ENCODE results near the gene C7orf33.
"Not testable (repeated sequence)": the region's sequence is repeated elsewhere in the genome, so short reads cannot be mapped to it uniquely, and the experiment has no call there.

The C7orf33 gene

DNA sequence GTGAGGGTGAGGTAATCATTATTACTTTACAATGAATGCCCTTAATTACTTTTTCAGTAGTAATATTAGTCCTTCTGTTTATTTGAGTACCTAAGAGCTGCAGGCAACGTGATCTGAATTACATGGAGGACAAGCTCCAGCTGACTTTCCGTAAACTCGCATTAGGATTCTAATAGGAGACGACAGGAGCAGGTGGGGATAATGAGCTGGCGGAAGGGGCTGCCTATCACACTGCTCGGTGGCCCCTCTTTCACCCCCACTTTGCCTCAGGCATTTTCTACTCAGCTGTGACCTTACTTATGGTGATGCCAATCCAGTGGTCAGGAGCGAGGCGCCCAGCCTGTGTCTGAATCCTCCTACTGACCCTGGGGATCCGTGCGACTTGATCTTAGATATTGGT is at the start of gene C7orf33:
C7orf33 (plus strand) TSS at position 296 of the 400 bp plus-strand sequence. CDS start 160 bp downstream, outside the sequence.
- H3K36me3 ChIP-seq (replicated peaks) = no peaks in the 10 kb centered on the region
- H3K27me3 ChIP-seq (ENCODE audit: low read depth) = 0 out of 2 replicates have a peak, but pooled peaks cover 5% of the 10 kb centered on the region
- DNase-seq (ENCODE audit: low spot score in 2 of 2) = no peak
- H3K9me3 ChIP-seq = no peaks in the 10 kb centered on the region
- H3K4me1 ChIP-seq = no peaks in the 10 kb centered on the region
- no peak within 1 kb of the TSS for H3K4me3 ChIP-seq
- in situ Hi-C loops (cut with MboI; ENCODE audit: low sequenced_read_pairs) = no loop called here

- Histone ChIP-seq H3K9me3 (no peaks in the 10 kb centered on the region), H3K36me3 (replicated peaks) (no peaks in the 10 kb centered on the region), H3K4me1 (no peaks in the 10 kb centered on the region), H3K27me3 (ENCODE audit: low read depth) (no peaks in the 10 kb centered on the region), H3K4me3 (no peak overlapping the region)
- in situ Hi-C loops (cut with MboI; ENCODE audit: low sequenced_read_pairs) = no loop called here
- DNase-seq (ENCODE audit: low spot score in 2 of 2) = no peak
These were observed 48.6 kb upstream of the C7orf33 start for GRCh38 chr7:148541891-148542504.

DNA sequence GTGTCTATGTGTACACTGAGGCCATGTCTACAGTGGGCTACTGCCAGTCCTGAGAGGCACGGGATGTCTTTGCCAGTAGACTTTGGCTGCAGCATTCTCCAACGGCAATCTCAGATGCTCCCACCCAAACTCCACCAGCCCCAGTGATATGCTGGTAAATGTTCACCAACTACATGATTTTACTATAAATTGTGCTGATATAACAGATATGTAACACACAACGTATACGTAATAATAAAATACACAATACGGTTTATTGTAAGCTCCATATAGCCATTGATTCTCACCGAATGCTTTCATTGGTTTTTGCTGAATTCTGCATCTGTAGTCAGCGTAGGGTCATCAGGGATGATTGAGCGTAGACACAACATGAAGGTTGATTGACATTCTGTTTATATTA is 47.3 kb upstream of the C7orf33 start:
- Histone ChIP-seq H3K4me1 (no peaks in the 10 kb centered on the region), H3K27me3 (ENCODE audit: low read depth) (no peaks in the 10 kb centered on the region), H3K9me3 (no peaks in the 10 kb centered on the region), H3K36me3 (replicated peaks) (no peaks in the 10 kb centered on the region), H3K4me3 (no peak overlapping the region)
- in situ Hi-C loops (cut with MboI; ENCODE audit: low sequenced_read_pairs) = no loop called here
- DNase-seq (ENCODE audit: low spot score in 2 of 2) = no peak

DNA sequence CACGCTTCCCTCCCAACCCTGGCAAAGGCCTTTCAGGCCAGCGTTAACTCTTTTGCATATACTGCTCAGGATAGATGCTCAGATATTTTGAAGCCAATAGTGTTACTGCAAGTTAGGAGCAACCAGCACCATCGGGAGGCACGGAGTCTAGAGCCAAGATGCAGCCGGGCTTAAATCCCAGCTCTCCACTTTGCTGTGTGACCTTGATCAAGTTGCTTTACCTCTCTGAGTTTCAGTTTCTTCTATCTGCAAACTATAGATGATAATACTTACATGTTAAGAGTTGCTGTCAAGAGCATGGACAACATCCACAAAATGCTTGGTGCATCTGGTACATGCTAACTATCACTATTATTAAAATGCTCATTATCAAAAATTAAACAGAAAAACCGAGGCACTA is 45.4 kb upstream of the C7orf33 start:
- in situ Hi-C loops (cut with MboI; ENCODE audit: low sequenced_read_pairs) = no loop called here
- Histone ChIP-seq H3K4me1 (no peaks in the 10 kb centered on the region), H3K4me3 (no peak overlapping the region), H3K36me3 (replicated peaks) (no peaks in the 10 kb centered on the region), H3K27me3 (ENCODE audit: low read depth) (no peaks in the 10 kb centered on the region), H3K9me3 (no peaks in the 10 kb centered on the region)
- DNase-seq (ENCODE audit: low spot score in 2 of 2) = no peak

DNA sequence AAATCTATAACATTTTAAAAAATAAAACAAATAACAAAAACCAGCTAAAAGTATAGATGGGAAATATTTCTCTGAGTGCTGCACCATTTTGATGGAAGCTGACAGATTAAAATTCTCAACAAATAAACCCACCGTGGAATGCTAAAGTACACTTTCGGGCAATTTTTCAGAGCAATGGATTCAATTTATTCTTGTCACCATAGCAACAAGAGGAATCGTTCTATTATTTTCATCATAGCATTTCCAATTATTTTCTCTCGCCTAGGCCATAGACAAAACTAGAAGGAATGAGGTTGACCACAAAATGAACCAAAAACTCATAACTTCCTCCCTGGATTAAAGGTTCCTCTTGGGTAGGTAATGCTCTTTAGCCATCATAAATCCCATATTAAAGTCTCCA is 44.6 kb upstream of the C7orf33 start:
- Histone ChIP-seq H3K36me3 (replicated peaks) (no peaks in the 10 kb centered on the region), H3K9me3 (no peaks in the 10 kb centered on the region), H3K4me1 (no peaks in the 10 kb centered on the region), H3K27me3 (ENCODE audit: low read depth) (no peaks in the 10 kb centered on the region), H3K4me3 (no peak overlapping the region)
- in situ Hi-C loops (cut with MboI; ENCODE audit: low sequenced_read_pairs) = no loop called here
- no peak for DNase-seq (ENCODE audit: low spot score in 2 of 2)

GRCh38 chr7:148546857-148547256 is 43.7 kb upstream of the C7orf33 start:
- no peaks in the 10 kb centered on the region for H3K4me1 ChIP-seq
- H3K4me3 ChIP-seq = no peak overlapping the region
- no peaks in the 10 kb centered on the region for H3K27me3 ChIP-seq (ENCODE audit: low read depth)
- in situ Hi-C loops (cut with MboI; ENCODE audit: low sequenced_read_pairs) = no loop called here
- no peaks in the 10 kb centered on the region for H3K36me3 ChIP-seq (replicated peaks)
- DNase-seq (ENCODE audit: low spot score in 2 of 2) = no peak
- H3K9me3 ChIP-seq = no peaks in the 10 kb centered on the region

GRCh38 chr7:148547951-148548350 is 42.6 kb upstream of the C7orf33 start:
- Histone ChIP-seq H3K27me3 (ENCODE audit: low read depth) (peaks cover 3% of the 10 kb centered on the region; the same call in 1 of the 2 replicates), H3K4me1 (no peaks in the 10 kb centered on the region), H3K9me3 (no peaks in the 10 kb centered on the region), H3K4me3 (no peak overlapping the region), H3K36me3 (replicated peaks) (no peaks in the 10 kb centered on the region)
- in situ Hi-C loops (cut with MboI; ENCODE audit: low sequenced_read_pairs) = no loop called here
- DNase-seq (ENCODE audit: low spot score in 2 of 2) = no peak

DNA sequence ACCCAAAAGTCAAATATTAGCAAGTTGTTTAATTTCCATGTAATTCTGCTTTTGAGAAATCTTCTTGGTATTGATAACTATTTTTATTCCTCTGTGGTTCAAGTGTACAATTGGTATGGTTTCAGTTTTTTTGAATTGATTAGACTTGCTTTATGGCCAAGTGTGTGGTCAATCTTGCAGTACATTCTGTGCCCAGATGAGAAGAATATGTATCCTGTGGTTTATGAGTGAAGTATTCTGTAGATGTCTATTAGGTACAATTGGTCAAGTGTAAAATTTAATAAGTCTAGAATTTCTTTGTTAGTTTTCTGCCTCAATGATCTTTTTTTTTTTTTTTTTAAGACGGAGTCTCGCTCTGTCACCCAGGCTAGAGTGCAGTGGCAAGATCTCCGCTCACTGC is 36.6 kb upstream of the C7orf33 start:
- H3K4me3 ChIP-seq = no peak overlapping the region
- H3K4me1 ChIP-seq = no peaks in the 10 kb centered on the region
- peaks cover 3% of the 10 kb centered on the region; the same call in 1 of the 2 replicates for H3K27me3 ChIP-seq (ENCODE audit: low read depth)
- no peak for DNase-seq (ENCODE audit: low spot score in 2 of 2)
- in situ Hi-C loops (cut with MboI; ENCODE audit: low sequenced_read_pairs) = no loop called here
- no peaks in the 10 kb centered on the region for H3K36me3 ChIP-seq (replicated peaks)
- no peaks in the 10 kb centered on the region for H3K9me3 ChIP-seq

GRCh38 chr7:148556892-148557291 is 33.7 kb upstream of the C7orf33 start:
- Histone ChIP-seq H3K4me3 (no peak overlapping the region), H3K36me3 (replicated peaks) (no peaks in the 10 kb centered on the region), H3K4me1 (no peaks in the 10 kb centered on the region), H3K27me3 (ENCODE audit: low read depth) (peaks cover 3% of the 10 kb centered on the region; the same call in 1 of the 2 replicates), H3K9me3 (no peaks in the 10 kb centered on the region)
- no peak for DNase-seq (ENCODE audit: low spot score in 2 of 2)
- in situ Hi-C loops (cut with MboI; ENCODE audit: low sequenced_read_pairs) = no loop called here

- Histone ChIP-seq H3K27me3 (ENCODE audit: low read depth) (no peaks in the 10 kb centered on the region), H3K4me3 (no peak overlapping the region), H3K9me3 (no peaks in the 10 kb centered on the region), H3K4me1 (no peaks in the 10 kb centered on the region), H3K36me3 (replicated peaks) (no peaks in the 10 kb centered on the region)
- DNase-seq (ENCODE audit: low spot score in 2 of 2) = no peak
- in situ Hi-C loops (cut with MboI; ENCODE audit: low sequenced_read_pairs) = no loop called here
These were observed 31.7 kb upstream of the C7orf33 start for GRCh38 chr7:148558914-148559313.

GRCh38 chr7:148561099-148561498 is 29.5 kb upstream of the C7orf33 start:
- no peaks in the 10 kb centered on the region for H3K4me1 ChIP-seq
- in situ Hi-C loops (cut with MboI; ENCODE audit: low sequenced_read_pairs) = no loop called here
- no peak overlapping the region for H3K4me3 ChIP-seq
- DNase-seq (ENCODE audit: low spot score in 2 of 2) = no peak
- H3K9me3 ChIP-seq = no peaks in the 10 kb centered on the region
- H3K36me3 ChIP-seq (replicated peaks) = no peaks in the 10 kb centered on the region
- H3K27me3 ChIP-seq (ENCODE audit: low read depth) = peaks cover 1% of the 10 kb centered on the region; the same call in 1 of the 2 replicates

- Histone ChIP-seq H3K4me1 (no peaks in the 10 kb centered on the region), H3K9me3 (no peaks in the 10 kb centered on the region), H3K4me3 (no peak overlapping the region), H3K36me3 (replicated peaks) (no peaks in the 10 kb centered on the region), H3K27me3 (ENCODE audit: low read depth) (peaks cover 3% of the 10 kb centered on the region; the same call in 1 of the 2 replicates)
- in situ Hi-C loops (cut with MboI; ENCODE audit: low sequenced_read_pairs) = no loop called here
- no peak for DNase-seq (ENCODE audit: low spot score in 2 of 2)
These were observed 26.8 kb upstream of the C7orf33 start for GRCh38 chr7:148563583-148564274.

- H3K36me3 ChIP-seq (replicated peaks); H3K4me3 ChIP-seq; H3K27me3 ChIP-seq (ENCODE audit: low read depth); H3K9me3 ChIP-seq; H3K4me1 ChIP-seq; in situ Hi-C loops (cut with MboI; ENCODE audit: low sequenced_read_pairs); DNase-seq (ENCODE audit: low spot score in 2 of 2): not testable (repeated sequence)
These were observed 26.2 kb upstream of the C7orf33 start for GRCh38 chr7:148564275-148564951.

- Histone ChIP-seq H3K4me3 (no peak overlapping the region), H3K36me3 (replicated peaks) (no peaks in the 10 kb centered on the region), H3K9me3 (no peaks in the 10 kb centered on the region), H3K27me3 (ENCODE audit: low read depth) (peaks cover 3% of the 10 kb centered on the region; the same call in 1 of the 2 replicates), H3K4me1 (no peaks in the 10 kb centered on the region)
- DNase-seq (ENCODE audit: low spot score in 2 of 2) = no peak
- in situ Hi-C loops (cut with MboI; ENCODE audit: low sequenced_read_pairs) = no loop called here
These were observed 23.8 kb upstream of the C7orf33 start for GRCh38 chr7:148566736-148567135.
